ENCODE results near the gene DROSHA. TPM values are rescaled to one million over a fixed set of nuclear protein-coding genes. Genes with fewer than 3 reads are reported as not detected.

DROSHA gene
- total RNA-seq, 1 experiment from 2014 or later = 106 TPM

GRCh38 chr5:31392061-31392460, 139.8 kb downstream of the DROSHA start:
- Histone ChIP-seq H4K91ac (ENCODE audit: insufficient read length, low read depth, low read length) (no peak overlapping the region), H4K8ac (replicated peaks; ENCODE audit: insufficient read length, low read depth, low read length) (no peak overlapping the region), H3K4me2 (ENCODE audit: insufficient read depth, insufficient read length, low read length) (no peak overlapping the region), H3K9ac (ENCODE audit: extremely low read depth, insufficient read length, low read length) (no peak overlapping the region), H4K20me1 (ENCODE audit: control insufficient read depth, insufficient read depth, insufficient read length) (no peaks in the 10 kb centered on the region), H2BK20ac (ENCODE audit: low read depth, low read length, poor library complexity, severe bottlenecking) (no peak overlapping the region), H2BK5ac (ENCODE audit: insufficient read length, low read length) (no peak overlapping the region), H2BK120ac (ENCODE audit: low read depth, low read length, poor library complexity, severe bottlenecking) (no peak overlapping the region), H2BK15ac (ENCODE audit: low read depth, low read length) (no peak overlapping the region), H3K18ac (ENCODE audit: insufficient read length, low read depth, low read length) (no peak overlapping the region), H3K23me2 (ENCODE audit: insufficient read length, low read depth, low read length, poor library complexity, severe bottlenecking) (no peaks in the 10 kb centered on the region), H3K27ac (ENCODE audit: insufficient read length, low read depth, low read length) (no peak overlapping the region), H3K79me2 (ENCODE audit: insufficient read depth, low read length) (no peaks in the 10 kb centered on the region), H3K4me1 (ENCODE audit: insufficient read depth, low read length) (no peaks in the 10 kb centered on the region), H4K5ac (ENCODE audit: insufficient read length, low read depth, low read length) (no peak overlapping the region), H3K4ac (ENCODE audit: low read depth, low read length) (no peak overlapping the region), H3K27me3 (ENCODE audit: insufficient read depth, low read length) (no peaks in the 10 kb centered on the region), H3K23ac (ENCODE audit: insufficient read length, low read depth, low read length) (no peak overlapping the region), H3K9me3 (ENCODE audit: control insufficient read depth, low read depth, low read length) (peaks cover 9% of the 10 kb centered on the region), H2AK5ac (ENCODE audit: insufficient read length, low read length) (no peak overlapping the region), H2BK12ac (ENCODE audit: insufficient read length, low read depth, low read length) (no peak overlapping the region), H3K56ac (ENCODE audit: insufficient read length, low read depth, low read length) (no peak overlapping the region), H3K79me1 (ENCODE audit: insufficient read depth, low read depth, low read length, poor library complexity, severe bottlenecking) (no peaks in the 10 kb centered on the region), H2AFZ (ENCODE audit: low read length) (no peak overlapping the region), H3T11ph (ENCODE audit: low read length) (no peak overlapping the region), H3K14ac (ENCODE audit: insufficient read depth, low read length) (no peak overlapping the region)
- H3K9me3 Mint-ChIP-seq = peaks cover 26 to 28% of the 10 kb centered on the region in 2 experiments
- no peak overlapping the region for H3K27ac Mint-ChIP-seq
- H3K36me3 Mint-ChIP-seq (ENCODE audit: insufficient read depth in 1 of 3, low read depth in 3 of 3) = peaks cover 15 to 32% (median 29%) of the 10 kb centered on the region in 3 experiments
- H3K4me1 Mint-ChIP-seq = peaks cover 9 to 24% of the 10 kb centered on the region in 2 experiments
- no CpG with 5 or more reads among the region's 3 CpGs for WGBS (ENCODE audit: extremely low coverage, insufficient read length, low lambda C conversion rate)
- H3K4me3 Mint-ChIP-seq = no peak overlapping the region
- DNase-seq = no peak
- TF ChIP-seq, protein P1, sequence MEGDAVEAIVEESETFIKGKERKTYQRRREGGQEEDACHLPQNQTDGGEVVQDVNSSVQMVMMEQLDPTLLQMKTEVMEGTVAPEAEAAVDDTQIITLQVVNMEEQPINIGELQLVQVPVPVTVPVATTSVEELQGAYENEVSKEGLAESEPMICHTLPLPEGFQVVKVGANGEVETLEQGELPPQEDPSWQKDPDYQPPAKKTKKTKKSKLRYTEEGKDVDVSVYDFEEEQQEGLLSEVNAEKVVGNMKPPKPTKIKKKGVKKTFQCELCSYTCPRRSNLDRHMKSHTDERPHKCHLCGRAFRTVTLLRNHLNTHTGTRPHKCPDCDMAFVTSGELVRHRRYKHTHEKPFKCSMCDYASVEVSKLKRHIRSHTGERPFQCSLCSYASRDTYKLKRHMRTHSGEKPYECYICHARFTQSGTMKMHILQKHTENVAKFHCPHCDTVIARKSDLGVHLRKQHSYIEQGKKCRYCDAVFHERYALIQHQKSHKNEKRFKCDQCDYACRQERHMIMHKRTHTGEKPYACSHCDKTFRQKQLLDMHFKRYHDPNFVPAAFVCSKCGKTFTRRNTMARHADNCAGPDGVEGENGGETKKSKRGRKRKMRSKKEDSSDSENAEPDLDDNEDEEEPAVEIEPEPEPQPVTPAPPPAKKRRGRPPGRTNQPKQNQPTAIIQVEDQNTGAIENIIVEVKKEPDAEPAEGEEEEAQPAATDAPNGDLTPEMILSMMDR (conservative IDR thresholded peaks at IDR 0.05) = no peak
- H3K27me3 Mint-ChIP-seq (ENCODE audit: low read depth) = no peaks in the 10 kb centered on the region; the same call in 1 of the 2 replicates

Data from H9 (cell line).